ENCODE results near the gene HSFY2. TPM values are rescaled to one million over a fixed set of nuclear protein-coding genes. Genes with fewer than 3 reads are reported as not detected.
"Not testable (repeated sequence)": the region's sequence is repeated elsewhere in the genome, so short reads cannot be mapped to it uniquely, and the experiment has no call there.

HSFY2 gene
- total RNA-seq (ENCODE audit: unreplicated experiment) = not detected
- long read RNA-seq = 0 reads

GRCh38 chrY:18773635-18774034 lies at the start of gene HSFY2:
Gene HSFY2, minus strand, starts transcription at chrY:18773735. Its CDS starts 117 bp downstream, at chrY:18773618.
- not testable (repeated sequence) for H3K9me3 Mint-ChIP-seq (ENCODE audit: unreplicated experiment); H3K27me3 Mint-ChIP-seq (ENCODE audit: unreplicated experiment); H3K4me1 Mint-ChIP-seq (ENCODE audit: unreplicated experiment); H3K27ac Mint-ChIP-seq (ENCODE audit: unreplicated experiment); DNase-seq (ENCODE audit: low spot score); H3K4me3 Mint-ChIP-seq (ENCODE audit: unreplicated experiment); H3K36me3 Mint-ChIP-seq (ENCODE audit: low read depth, unreplicated experiment)

DNA sequence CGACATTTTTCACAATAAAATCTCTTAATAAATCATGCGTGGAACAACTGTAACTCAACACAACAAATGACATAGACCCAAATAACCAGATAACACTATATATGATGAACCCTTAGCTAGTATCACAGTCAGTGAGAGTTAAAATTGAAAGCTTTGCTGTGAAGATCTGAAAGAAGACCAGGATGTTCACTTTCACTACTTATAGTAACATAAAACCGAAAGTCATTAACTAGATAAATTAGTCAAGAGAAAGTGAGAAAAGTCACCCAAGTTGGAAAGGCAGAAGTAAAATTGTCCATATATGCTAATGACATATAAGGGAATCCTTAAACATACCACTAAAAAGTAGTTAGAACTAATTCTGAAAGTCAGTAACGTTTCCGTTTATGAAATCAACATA lies 42.2 kb upstream of the HSFY2 start:
- not testable (repeated sequence) for H3K9me3 Mint-ChIP-seq (ENCODE audit: unreplicated experiment); DNase-seq (ENCODE audit: low spot score); H3K4me3 Mint-ChIP-seq (ENCODE audit: unreplicated experiment); H3K36me3 Mint-ChIP-seq (ENCODE audit: low read depth, unreplicated experiment); H3K27ac Mint-ChIP-seq (ENCODE audit: unreplicated experiment); H3K4me1 Mint-ChIP-seq (ENCODE audit: unreplicated experiment); H3K27me3 Mint-ChIP-seq (ENCODE audit: unreplicated experiment)

- not testable (repeated sequence) for DNase-seq (ENCODE audit: low spot score); H3K4me3 Mint-ChIP-seq (ENCODE audit: unreplicated experiment); H3K27ac Mint-ChIP-seq (ENCODE audit: unreplicated experiment); H3K36me3 Mint-ChIP-seq (ENCODE audit: low read depth, unreplicated experiment); H3K4me1 Mint-ChIP-seq (ENCODE audit: unreplicated experiment); H3K9me3 Mint-ChIP-seq (ENCODE audit: unreplicated experiment); H3K27me3 Mint-ChIP-seq (ENCODE audit: unreplicated experiment)
These were observed 15.3 kb upstream of the HSFY2 start for GRCh38 chrY:18788757-18789406.

DNA sequence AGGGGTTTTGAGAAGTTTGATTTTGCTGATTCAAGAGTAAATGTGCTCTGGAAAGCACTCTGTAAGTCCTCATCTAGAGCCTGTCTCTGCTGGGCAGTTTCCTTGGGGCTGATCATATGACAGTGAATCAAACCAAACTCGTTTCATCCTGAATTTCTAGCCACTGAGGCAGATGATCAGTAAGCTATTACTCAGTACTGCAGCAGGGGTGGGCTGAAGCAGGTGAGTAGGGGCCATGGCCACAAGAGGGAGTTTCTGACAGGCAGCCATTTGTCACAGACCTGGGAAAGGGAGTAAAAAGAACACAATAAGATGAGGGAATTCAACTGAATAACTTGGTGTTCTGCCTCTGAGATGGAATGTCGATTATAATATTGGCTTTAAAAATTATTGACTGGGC lies 19.5 kb downstream of the HSFY2 start:
- H3K27me3 Mint-ChIP-seq (ENCODE audit: unreplicated experiment); H3K4me1 Mint-ChIP-seq (ENCODE audit: unreplicated experiment); DNase-seq (ENCODE audit: low spot score); H3K27ac Mint-ChIP-seq (ENCODE audit: unreplicated experiment); H3K4me3 Mint-ChIP-seq (ENCODE audit: unreplicated experiment); H3K36me3 Mint-ChIP-seq (ENCODE audit: low read depth, unreplicated experiment); H3K9me3 Mint-ChIP-seq (ENCODE audit: unreplicated experiment): not testable (repeated sequence)

- H3K36me3 Mint-ChIP-seq (ENCODE audit: low read depth, unreplicated experiment); H3K4me1 Mint-ChIP-seq (ENCODE audit: unreplicated experiment); H3K9me3 Mint-ChIP-seq (ENCODE audit: unreplicated experiment); DNase-seq (ENCODE audit: low spot score); H3K4me3 Mint-ChIP-seq (ENCODE audit: unreplicated experiment); H3K27me3 Mint-ChIP-seq (ENCODE audit: unreplicated experiment); H3K27ac Mint-ChIP-seq (ENCODE audit: unreplicated experiment): not testable (repeated sequence)
These were observed 20.3 kb downstream of the HSFY2 start for GRCh38 chrY:18753133-18753815.

- not testable (repeated sequence) for H3K27me3 Mint-ChIP-seq (ENCODE audit: unreplicated experiment); H3K36me3 Mint-ChIP-seq (ENCODE audit: low read depth, unreplicated experiment); DNase-seq (ENCODE audit: low spot score); H3K4me3 Mint-ChIP-seq (ENCODE audit: unreplicated experiment); H3K9me3 Mint-ChIP-seq (ENCODE audit: unreplicated experiment); H3K27ac Mint-ChIP-seq (ENCODE audit: unreplicated experiment); H3K4me1 Mint-ChIP-seq (ENCODE audit: unreplicated experiment)
These were observed 49.8 kb downstream of the HSFY2 start for GRCh38 chrY:18723714-18724113.

Other genes with a start within 250 kb of the HSFY2 start
- not detected for gene HSFY1, start 227.0 kb downstream of the HSFY2 start, total RNA-seq (ENCODE audit: unreplicated experiment)